Eye (tissue), 1 donor: Measurements from ENCODE around the gene WNT11.

Source experiments
- DNase-seq: peaks from one replicate; pipeline ENCODE4 v3.0.0-alpha.2; 2015

WNT11 gene

GRCh38 chr11:76206327-76207081 is at the start of gene WNT11:
WNT11 (minus strand) TSS chr11:76206502; CDS start chr11:76206407, 95 bp downstream.
- peak; percentile 78 for DNase-seq

DNA sequence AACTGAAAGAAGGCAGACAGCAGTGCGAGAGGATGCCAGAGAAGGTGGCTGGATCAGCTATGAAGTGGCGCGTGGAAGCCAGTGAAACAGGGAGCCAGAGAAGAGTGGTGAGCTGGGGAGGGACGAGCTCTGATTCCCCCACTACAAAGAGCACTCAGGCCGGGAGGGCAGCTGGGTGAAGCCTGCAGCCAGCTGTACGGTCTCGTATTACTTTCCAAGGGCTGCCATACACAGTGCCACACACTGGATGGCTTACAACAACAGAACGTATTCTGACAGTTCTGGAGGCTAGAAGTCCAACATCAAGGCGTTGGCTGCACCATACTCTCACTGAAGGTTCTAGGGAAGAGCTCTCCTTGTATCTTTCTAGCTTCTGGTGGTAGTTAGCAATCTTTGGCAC is 47.1 kb upstream of the WNT11 start:
- no peak for DNase-seq

DNA sequence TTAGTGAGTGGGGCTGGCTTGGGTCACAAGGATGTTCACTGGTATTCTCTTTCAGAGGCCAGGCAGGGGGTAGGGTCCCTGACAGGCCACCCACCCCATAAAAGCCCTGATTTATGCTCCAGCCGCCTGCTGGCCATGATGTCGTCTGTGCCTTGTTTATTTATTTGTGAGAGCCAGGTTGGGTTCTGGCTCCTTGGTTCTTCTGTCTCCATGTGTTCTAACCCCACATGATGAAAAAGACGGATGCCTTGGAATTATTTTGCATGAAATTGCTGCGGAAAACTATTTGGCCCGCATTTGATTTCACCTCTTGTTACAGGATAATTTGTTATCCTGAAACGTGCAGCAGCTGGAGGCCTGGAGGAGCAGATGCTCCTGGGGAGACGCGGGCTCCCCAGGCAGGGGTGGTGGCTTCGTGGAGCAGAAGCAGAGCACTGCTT is 46.3 kb upstream of the WNT11 start:
- no peak for DNase-seq

GRCh38 chr11:76251576-76251975 is 45.3 kb upstream of the WNT11 start:
- no peak for DNase-seq

DNA sequence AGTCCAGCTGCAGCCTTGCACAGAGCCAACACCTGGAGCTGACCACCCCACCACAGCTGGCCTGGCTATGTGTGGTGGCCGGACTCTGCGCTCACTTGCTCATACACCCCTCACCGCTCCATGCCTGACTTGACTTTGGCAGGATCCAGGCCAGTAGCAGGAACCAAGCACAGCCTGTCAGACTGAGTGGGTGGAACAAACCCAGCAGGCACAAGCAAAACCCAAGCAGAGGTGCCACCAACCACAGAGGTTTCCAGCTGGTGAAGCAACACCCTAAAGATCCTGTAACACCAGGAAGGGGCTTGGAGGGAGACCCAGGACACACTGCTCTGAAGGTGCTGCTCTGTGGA is 44.9 kb upstream of the WNT11 start:
- no peak for DNase-seq

DNA sequence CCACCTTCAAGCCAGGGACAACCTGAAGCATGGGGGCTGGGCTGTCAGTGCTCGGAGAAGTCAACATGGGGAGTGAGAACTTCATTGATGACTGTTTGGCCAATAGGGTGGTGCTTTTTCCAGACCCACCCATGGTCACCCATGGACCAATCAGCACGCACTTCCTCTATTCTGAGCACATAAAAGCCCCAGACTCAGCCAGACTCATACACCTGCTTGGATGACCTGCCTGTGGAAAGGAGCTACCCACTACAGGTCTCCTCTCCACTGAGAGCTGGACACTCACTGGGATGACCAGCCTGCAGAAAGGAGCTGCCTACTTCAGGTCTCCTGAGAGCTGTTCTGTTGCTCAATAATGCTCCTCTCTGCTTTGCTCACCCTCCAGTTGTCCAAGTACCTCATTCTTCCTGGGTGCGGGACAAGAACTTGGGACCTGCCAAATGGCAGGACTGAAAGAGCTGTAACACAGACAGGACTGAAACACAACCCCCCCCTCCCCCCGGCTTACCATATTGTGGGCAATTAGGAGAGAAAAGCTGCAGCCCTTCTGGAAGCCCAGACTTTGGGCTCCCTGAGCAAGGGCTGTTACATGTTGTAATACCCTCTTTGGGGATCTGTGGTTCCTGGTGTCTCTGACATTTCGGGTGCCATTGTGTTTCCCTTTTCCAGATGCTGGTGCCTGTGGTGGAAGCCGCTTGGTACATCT is 44.4 kb upstream of the WNT11 start:
- DNase-seq: no peak

- no peak for DNase-seq
Observed at GRCh38 chr11:76249195-76249741, 43.0 kb upstream of the WNT11 start.

DNA sequence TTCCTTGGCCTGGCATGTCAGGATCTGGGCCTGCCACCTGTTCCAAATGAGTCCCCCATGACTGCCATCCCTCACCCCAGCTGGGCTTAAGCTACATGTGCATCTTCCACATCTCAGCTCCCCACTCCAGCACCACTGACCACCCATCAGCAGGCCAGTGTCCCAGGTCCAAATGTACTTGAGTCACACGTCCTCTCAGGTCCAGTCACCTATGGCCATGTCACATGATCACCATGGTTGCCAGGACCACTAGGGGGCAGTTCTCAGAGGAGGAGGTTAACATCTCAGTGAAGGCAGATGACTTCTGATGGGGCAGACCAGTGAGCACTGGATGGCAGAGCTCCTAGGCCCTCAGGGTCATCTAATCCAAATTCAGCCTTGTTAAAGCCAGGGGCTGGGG is 41.9 kb upstream of the WNT11 start:
- DNase-seq: no peak

- DNase-seq: no peak
Observed at GRCh38 chr11:76247091-76247490, 40.8 kb upstream of the WNT11 start.

DNA sequence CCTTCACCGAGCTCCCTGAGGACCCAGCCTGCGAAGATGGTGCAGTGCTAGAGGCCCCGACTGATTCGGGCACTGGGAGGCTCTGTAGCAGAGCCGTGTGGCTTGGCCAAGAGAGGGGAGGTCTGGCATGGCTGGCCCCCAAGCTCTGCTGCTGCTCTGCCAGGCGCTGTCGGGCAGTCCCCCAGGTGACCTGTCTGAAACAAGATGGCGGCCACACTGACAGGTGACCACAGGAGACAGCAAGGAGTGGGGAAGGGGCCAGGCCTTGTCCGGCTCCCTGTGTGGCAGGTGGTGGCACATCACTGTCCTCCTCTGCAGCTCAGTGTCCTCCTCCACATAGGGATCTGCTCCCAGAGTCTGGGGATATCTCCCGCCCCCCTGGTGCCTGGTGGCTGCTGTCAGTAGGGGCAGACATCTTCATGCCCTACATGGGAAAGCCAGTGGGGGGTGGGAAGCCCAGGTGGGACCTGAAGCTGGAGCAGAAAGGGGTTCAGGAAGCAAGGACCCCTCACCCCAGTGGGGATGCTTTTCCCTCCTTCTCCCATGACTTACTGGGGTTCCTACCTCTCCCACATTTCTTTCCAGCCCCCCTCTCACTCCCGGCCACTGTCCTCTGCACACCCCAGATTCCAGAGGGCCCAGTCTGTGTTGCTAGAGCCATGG is 40.1 kb upstream of the WNT11 start:
- DNase-seq: no peak

DNA sequence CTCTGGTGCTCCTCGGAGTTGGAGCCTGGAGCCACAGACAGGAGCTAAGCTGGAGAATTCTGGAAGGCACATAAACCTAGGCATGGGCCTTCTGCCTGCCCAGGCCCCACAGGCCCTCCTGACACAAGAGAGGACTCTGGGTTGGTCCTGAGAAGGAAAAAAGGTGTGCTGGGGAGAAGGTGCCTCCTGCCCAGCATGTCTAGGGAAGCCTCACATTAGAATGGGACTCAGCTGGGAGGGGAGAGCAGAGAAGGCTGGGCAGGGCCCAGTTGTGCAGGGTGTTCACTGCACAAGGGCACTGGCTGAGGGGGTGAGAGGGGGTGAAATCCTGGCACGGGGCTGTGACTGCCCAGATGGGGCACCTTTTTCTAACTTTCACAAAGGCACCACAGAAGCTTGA is 39.4 kb upstream of the WNT11 start:
- no peak for DNase-seq

DNA sequence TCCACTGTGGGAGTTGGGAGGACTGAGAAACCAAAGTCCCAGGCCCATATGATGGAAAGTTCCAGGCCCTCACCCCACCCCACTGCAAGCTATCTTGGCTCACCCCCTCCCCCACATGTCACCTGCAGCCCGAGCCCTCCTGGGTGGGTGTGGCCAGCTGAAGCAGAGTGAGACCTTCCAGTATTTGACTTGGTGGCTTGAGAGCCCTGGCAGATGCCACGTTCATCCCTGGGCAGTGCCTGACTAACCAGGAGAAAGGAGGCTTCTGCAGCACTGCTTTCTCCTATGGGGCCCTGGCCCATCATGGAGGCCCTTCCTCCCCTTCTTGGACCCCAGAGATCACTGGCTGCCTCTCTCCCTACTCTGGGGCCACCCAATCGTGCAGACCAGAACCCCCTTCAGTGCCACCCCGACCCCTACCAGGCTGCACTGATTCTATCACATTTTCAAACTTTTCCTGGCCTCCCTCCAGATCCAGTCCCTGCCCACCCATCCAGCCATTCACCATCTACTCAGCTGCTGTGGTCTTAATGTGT is 38.1 kb upstream of the WNT11 start:
- DNase-seq: no peak

- DNase-seq: no peak
Observed at GRCh38 chr11:76243957-76244285, 37.6 kb upstream of the WNT11 start.

DNA sequence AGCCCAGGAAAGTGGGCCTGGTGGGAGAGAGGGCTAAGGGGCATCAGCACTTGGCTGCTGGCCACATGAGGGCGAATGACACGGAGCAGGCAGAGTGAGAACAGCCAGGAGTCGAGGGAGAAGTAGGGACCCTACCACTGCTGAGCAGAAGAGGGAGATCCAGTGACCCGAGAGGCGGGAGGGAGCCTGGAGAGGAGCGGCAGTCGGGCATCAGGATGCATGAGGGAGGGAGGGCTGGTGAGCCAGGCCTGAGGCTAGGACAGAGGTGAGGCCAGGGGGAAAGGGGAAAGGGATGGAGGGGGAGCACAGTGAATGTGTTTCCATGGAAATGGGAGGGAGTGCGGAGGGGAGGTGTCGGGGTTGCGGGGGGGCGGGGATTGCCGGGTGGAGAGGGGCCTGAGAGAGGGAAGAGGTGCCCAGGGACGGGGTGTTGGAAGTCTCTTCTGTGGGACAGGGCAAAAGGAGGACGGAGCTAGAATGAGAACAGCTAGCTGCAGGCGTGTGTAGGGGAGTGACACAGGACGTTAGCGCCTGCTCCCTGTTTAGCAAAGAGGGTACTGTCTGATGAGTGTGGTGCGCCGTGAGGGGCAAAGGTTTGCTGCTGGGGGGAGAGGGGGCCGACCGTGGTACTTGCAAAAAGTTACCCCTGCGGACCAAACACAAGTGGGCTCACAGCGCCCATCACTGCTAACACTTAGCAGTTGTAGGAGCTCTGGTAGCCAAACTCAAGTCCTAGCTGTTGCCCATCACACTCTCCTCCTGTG is 37.1 kb upstream of the WNT11 start:
- DNase-seq: peak; percentile 72

DNA sequence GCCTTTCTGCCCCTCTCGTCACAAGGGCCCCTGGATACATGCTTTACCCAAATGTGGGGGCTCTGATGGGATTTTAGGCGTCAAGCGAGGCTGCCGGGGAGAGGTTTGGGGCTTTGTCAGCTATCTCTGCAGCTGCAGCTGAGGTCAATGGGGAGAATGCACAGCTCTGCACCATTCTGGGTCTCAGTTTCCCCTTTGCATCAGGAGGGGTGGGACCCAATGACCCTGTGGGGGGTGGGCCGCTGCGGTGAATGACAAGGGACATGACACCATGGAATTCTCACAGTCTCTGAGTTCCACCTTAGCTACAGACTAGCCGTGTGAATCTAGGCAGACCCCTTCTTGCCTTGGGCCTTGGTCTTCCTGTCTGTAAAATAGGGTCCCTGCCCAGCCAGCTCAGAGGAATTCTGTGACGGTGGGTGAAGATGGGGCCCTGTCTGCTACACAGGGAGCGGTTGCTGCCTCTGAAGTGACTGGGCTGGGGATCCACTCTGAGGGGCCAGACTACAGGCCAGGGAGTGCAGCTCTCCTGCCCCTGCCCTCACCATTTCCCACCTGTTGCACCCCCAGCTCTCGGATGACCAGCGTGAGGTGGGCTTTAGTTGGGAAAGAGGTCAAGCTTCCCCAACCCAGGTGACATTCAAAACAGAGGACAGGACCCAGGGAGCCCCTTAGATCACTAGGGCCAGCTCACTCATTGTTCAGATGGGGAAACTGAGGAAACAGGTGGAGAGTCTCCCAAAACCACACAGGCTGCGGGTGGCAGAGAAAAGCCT is 35.9 kb upstream of the WNT11 start:
- DNase-seq: no peak

- DNase-seq: no peak
Observed at GRCh38 chr11:76241243-76242000, 35.1 kb upstream of the WNT11 start.

GRCh38 chr11:76240666-76241065 is 34.4 kb upstream of the WNT11 start:
- DNase-seq: no peak

GRCh38 chr11:76240161-76240540 is 33.8 kb upstream of the WNT11 start:
- DNase-seq: peak; percentile 56

- DNase-seq: no peak
Observed at GRCh38 chr11:76239483-76240160, 33.3 kb upstream of the WNT11 start.

- no peak for DNase-seq
Observed at GRCh38 chr11:76238551-76238950, 32.2 kb upstream of the WNT11 start.

DNA sequence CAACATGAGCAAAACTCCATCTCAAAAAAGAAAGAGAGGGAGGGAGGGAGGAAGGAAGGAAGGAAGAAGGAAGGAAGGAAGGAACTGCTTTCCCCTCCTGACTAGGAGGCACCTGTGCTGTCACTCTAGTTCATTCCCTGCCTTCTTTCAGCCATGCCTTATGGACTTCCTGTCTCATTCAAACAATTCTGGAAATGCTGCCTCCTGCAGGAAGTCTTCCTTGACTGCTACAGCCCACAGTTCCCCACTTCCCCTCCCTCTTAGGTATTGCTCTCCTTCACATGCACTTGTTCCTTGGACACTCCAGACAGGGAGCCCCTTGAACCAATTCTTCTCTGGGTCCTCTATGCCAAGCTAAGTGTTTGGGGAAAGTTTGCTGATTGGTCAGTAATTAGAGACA is 31.6 kb upstream of the WNT11 start:
- peak; percentile 30 for DNase-seq
